Lower leg skin (tissue), 4 donors: Measurements from ENCODE around the gene KCTD15. TPM values are rescaled to one million over a fixed set of nuclear protein-coding genes. Genes with fewer than 3 reads are reported as not detected.

Source experiments
- DNase-seq, 2 donors: peaks; one replicate each; pipeline ENCODE4 v3.0.0-alpha.2; 2019; ENCODE audit warnings: low spot score in 2 of 2
- H3K4me3 ChIP-seq: fragments of 200-600 bp; sonication (generic); 2 replicates; pipeline ENCODE4 v1.5.1; 2017; ENCODE audit warnings: mild to moderate bottlenecking, low read depth; ENCODE audit not compliant: poor library complexity, severe bottlenecking
- CTCF ChIP-seq, 3 donors: fragments of 450-650 bp; IDR thresholded peaks; one replicate each; pipeline ENCODE4 v1.5.1; 2016; ENCODE audit warnings: antibody characterized with exemption in 3 of 3, mild to moderate bottlenecking in 3 of 3, moderate library complexity in 2 of 3
- POLR2A ChIP-seq, 2 donors: fragments of 450-650 bp; IDR thresholded peaks; one replicate each; pipeline ENCODE4 v1.6.1; 2016 to 2017; ENCODE audit warnings: antibody characterized with exemption in 2 of 2, mild to moderate bottlenecking in 1 of 2, moderate library complexity in 1 of 2
- WGBS, 2 donors: methylation state at CpG; one replicate each; pipeline ENCODE4 v1.1.5; 2018; 5-methylcytosine and 5-hydroxymethylcytosine counted together
- intact Hi-C: fragments of 100-400 bp; cut with DNase I; formaldehyde crosslinking; loops from one replicate; pipeline ENCODE4 v1.15.0; 2023; ENCODE audit warnings: low total_unique reads
- total RNA-seq, 4 donors: library from RNA; depleted of rRNA; stranded (reverse); fragments of >200 nt; gene quantifications; one replicate each; pipeline ENCODE4 v1.1.0, GENCODE V29; 2016

Gene KCTD15
- total RNA-seq, 4 donors from 2014 or later = 140 to 190 (median 164) TPM

GRCh38 chr19:33780746-33781145, 15.9 kb upstream of the KCTD15 start:
- no peak overlapping the region for H3K4me3 ChIP-seq
- DNase-seq = no peak
- intact Hi-C loops = no loop called here
- whole genome bisulfite sequencing, 2 donors = 23 to 32% methylated on average over 12 of the region's 12 CpGs
- TF ChIP-seq POLR2A (IDR thresholded peaks at IDR 0.05) (no peak), CTCF (IDR thresholded peaks at IDR 0.05) (no peak)

- intact Hi-C loops = no loop called here
- H3K4me3 ChIP-seq = no peak overlapping the region
- WGBS, 2 donors = 81 to 82% methylated on average over 15 of the region's 15 CpGs
- TF ChIP-seq POLR2A (IDR thresholded peaks at IDR 0.05) (no peak), CTCF (IDR thresholded peaks at IDR 0.05) (no peak)
- DNase-seq = no peak
These were observed 15.2 kb upstream of the KCTD15 start for GRCh38 chr19:33781415-33781935.

GRCh38 chr19:33781996-33782395, 14.7 kb upstream of the KCTD15 start:
- 74 to 77% methylated on average over 5 of the region's 5 CpGs for WGBS, 2 donors
- intact Hi-C loops = no loop called here
- DNase-seq = no peak
- no peak overlapping the region for H3K4me3 ChIP-seq
- TF ChIP-seq CTCF (IDR thresholded peaks at IDR 0.05) (no peak), POLR2A (IDR thresholded peaks at IDR 0.05) (no peak)

- WGBS, 2 donors = 80 to 91% methylated on average over 5 of the region's 5 CpGs
- TF ChIP-seq POLR2A (IDR thresholded peaks at IDR 0.05) (no peak), CTCF (IDR thresholded peaks at IDR 0.05) (no peak)
- DNase-seq = no peak
- intact Hi-C loops = no loop called here
- no peak overlapping the region for H3K4me3 ChIP-seq
These were observed 12.2 kb upstream of the KCTD15 start for GRCh38 chr19:33784432-33784831.

- 80 to 81% methylated on average over 6 of the region's 6 CpGs for WGBS, 2 donors
- TF ChIP-seq POLR2A (IDR thresholded peaks at IDR 0.05) = no peak
- no peak for TF ChIP-seq CTCF (IDR thresholded peaks at IDR 0.05)
- no peak for DNase-seq
- intact Hi-C loops = no loop called here
- no peak overlapping the region for H3K4me3 ChIP-seq
These were observed 10.9 kb upstream of the KCTD15 start for GRCh38 chr19:33785795-33786194.

- intact Hi-C loops = no loop called here
These were observed 8.0 kb upstream of the KCTD15 start for GRCh38 chr19:33788676-33789075.

More at GRCh38 chr19:33788676-33789075, 8.0 kb upstream of the KCTD15 start:
- 53 to 58% methylated on average over 4 of the region's 4 CpGs for WGBS, 2 donors
- no peak overlapping the region for H3K4me3 ChIP-seq
- DNase-seq = no peak
- TF ChIP-seq POLR2A (IDR thresholded peaks at IDR 0.05) = no peak
- no peak for TF ChIP-seq CTCF (IDR thresholded peaks at IDR 0.05)
